ENCODE measurements around the gene GPR39. TPM values are rescaled to one million over a fixed set of nuclear protein-coding genes. Genes with fewer than 3 reads are reported as not detected.

GPR39 gene
- total RNA-seq, 2 donors from 2014 or later = 12.3 to 14.6 TPM

DNA sequence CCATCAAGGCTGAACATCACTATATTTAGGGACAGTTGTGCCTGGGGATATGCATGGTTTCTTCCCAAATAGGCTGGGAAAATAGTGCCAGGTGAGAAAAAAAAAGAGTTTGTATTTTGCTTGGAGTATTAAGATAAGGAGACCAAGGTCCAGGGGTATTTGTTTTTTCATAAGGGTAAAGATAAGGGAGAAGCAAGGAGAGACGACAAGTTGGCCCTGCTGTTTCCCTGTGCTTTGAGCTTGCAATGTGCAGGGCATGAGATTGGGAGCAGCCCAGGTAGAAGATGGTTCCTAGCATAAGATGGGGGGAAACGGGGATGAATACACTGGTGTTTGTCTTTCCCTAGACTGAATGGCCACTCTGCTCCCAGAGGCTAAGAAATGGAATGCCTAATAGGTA lies 8.8 kb upstream of the GPR39 start:
- TF ChIP-seq, protein P1, sequence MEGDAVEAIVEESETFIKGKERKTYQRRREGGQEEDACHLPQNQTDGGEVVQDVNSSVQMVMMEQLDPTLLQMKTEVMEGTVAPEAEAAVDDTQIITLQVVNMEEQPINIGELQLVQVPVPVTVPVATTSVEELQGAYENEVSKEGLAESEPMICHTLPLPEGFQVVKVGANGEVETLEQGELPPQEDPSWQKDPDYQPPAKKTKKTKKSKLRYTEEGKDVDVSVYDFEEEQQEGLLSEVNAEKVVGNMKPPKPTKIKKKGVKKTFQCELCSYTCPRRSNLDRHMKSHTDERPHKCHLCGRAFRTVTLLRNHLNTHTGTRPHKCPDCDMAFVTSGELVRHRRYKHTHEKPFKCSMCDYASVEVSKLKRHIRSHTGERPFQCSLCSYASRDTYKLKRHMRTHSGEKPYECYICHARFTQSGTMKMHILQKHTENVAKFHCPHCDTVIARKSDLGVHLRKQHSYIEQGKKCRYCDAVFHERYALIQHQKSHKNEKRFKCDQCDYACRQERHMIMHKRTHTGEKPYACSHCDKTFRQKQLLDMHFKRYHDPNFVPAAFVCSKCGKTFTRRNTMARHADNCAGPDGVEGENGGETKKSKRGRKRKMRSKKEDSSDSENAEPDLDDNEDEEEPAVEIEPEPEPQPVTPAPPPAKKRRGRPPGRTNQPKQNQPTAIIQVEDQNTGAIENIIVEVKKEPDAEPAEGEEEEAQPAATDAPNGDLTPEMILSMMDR (IDR thresholded peaks at IDR 0.05) = no peak
- Histone ChIP-seq H3K27ac (no peak overlapping the region), H3K9me3 (no peaks in the 10 kb centered on the region), H3K4me3 (no peak overlapping the region), H3K4me1 (no peaks in the 10 kb centered on the region), H3K27me3 (no peaks in the 10 kb centered on the region), H3K36me3 (no peaks in the 10 kb centered on the region), H3K9ac (ENCODE audit: low read depth in 2 of 2, low read length in 2 of 2) (no peak overlapping the region)
- intact Hi-C loops (cut with DNase I) = no loop called here
- DNase-seq = no peak

DNA sequence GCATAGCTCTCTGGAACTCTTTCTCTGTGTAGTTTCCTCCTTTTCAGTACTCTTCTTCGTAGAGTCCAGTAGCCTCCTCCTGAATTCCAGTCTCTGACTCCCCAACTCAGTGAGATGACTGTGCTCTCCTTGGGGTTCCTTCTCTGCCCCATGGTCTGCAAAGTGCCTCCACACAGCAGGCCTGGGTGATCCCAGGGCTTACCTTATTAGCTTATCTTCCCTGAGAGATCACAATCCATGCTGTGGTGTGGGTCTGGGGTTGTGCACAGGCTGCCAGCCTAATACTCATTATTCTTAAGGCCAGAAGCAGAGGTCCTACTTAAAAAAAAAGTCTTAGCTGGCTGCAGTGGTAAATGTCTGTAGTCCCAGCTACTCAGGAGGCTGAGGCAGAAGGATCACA lies 4.6 kb upstream of the GPR39 start:
- Histone ChIP-seq H3K36me3 (no peaks in the 10 kb centered on the region), H3K9ac (ENCODE audit: low read depth in 2 of 2, low read length in 2 of 2) (no peak overlapping the region), H3K27ac (no peak overlapping the region), H3K9me3 (no peaks in the 10 kb centered on the region), H3K4me1 (no peaks in the 10 kb centered on the region), H3K27me3 (no peaks in the 10 kb centered on the region), H3K4me3 (no peak overlapping the region)
- intact Hi-C loops (cut with DNase I) = no loop called here
- TF ChIP-seq, protein P1 (IDR thresholded peaks at IDR 0.05) = no peak
- no peak for DNase-seq

DNA sequence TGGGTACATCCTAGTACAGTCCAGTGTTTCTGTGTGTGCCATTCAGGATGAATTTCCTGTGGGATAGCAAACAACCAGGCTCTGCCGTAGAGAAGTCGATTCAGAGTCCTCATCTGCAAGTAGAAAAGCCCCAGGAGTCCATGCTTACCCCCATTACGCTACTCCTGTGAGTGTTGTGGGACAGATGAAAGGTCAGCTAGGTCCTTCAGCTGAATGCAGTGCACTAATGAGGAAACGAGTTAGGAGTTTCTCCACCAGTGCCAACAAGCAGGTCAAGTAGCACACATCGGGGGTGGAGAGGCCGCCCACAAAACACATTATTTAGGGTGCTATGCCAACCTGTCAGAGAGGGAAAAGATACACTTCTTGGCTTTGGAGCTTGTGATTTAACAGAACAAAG lies 2.5 kb upstream of the GPR39 start:
- intact Hi-C loops (cut with DNase I) = no loop called here
- H3K4me1 ChIP-seq = no peaks in the 10 kb centered on the region
- H3K9ac ChIP-seq (ENCODE audit: low read depth in 2 of 2, low read length in 2 of 2) = no peak overlapping the region
- no peaks in the 10 kb centered on the region for H3K36me3 ChIP-seq
- peak; percentile 24 for DNase-seq
- no peak overlapping the region for H3K27ac ChIP-seq
- H3K4me3 ChIP-seq = no peak overlapping the region
- no peaks in the 10 kb centered on the region for H3K27me3 ChIP-seq
- H3K9me3 ChIP-seq = no peaks in the 10 kb centered on the region
- TF ChIP-seq, protein P1 (IDR thresholded peaks at IDR 0.05) = no peak

DNA sequence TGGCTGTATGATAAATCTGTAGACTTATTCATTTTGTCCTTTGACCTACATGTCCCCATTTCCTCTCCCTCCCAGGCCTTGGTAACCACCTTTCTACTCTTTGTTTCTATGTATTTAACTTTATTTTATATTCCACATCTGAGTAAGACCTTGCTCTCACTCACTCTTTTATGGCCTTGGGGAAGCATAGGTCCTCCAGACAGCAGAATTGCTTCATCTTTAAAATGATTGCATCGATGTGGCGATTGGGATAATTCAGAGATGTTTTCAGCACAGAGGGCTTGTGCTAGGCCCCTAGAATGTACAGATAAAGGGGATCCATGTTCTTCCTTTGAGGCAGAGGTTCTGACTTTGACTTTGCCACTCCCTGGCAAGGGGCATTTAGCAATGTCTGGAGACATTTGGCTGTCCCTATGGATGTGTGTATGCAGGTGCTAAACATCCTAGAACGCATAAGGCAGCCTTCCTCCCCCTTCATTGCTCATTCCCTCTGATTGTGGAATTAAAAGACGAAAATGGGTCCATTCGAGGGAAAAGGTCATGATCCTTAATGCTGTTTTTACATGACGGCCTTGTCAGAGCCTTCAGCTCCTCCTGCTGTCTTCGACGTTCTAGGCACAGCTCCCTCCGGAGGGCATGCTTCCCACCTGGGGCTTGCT lies 1.2 kb upstream of the GPR39 start:
- no peaks in the 10 kb centered on the region for H3K36me3 ChIP-seq
- intact Hi-C loops (cut with DNase I) = no loop called here
- no peaks in the 10 kb centered on the region for H3K9me3 ChIP-seq
- peak overlapping the region; percentile 71 to 84 for H3K9ac ChIP-seq (ENCODE audit: low read depth in 2 of 2, low read length in 2 of 2)
- H3K4me1 ChIP-seq = no peaks in the 10 kb centered on the region
- DNase-seq = peak; percentile 33
- H3K27me3 ChIP-seq = no peaks in the 10 kb centered on the region
- TF ChIP-seq, protein P1 (IDR thresholded peaks at IDR 0.05) = no peak
- peak overlapping the region; percentile 93 for H3K27ac ChIP-seq
- peak overlapping the region; percentile 44 for H3K4me3 ChIP-seq

DNA sequence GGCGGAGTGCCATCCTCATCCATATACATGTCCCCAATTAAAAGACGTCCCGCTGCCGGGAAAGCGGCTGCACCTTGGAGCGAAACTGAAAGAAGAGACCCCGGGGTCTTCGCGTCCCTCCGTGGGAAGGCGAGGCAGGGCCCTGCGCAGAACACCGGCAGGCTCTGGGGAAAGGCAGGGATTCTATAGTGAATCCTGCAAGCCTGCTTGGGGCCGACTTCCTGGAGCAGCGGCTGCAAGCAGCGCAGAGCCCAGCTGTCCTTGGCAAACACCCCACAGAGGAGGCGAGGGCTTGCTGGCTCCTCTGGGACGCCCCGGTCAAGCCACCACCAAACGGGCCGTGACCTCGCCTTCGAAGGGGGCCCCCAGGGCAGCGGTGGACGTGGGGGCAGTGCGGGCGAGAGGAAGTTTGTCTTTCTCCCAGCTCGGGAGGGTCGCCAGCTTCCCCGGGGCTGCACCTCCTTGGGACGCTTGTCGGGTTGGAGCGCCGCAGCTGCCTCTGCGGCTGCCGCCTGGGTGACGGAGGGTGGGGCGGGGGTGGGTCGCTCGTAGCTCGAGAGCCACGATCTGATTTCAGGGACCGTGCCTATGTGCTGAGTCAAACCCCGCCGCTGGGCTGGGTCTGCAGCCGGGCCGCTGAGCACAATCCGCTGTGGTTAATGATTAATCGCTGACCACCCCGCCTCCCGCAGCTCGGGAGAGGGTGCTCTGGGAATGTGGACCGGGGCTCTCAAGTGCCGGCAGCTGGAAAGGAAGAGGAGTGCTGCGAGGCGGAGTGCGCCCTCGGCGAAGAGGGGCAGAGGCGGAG lies 486 bp upstream of the GPR39 start:
- Histone ChIP-seq H3K36me3 (no peaks in the 10 kb centered on the region), H3K9me3 (no peaks in the 10 kb centered on the region), H3K4me1 (no peaks in the 10 kb centered on the region), H3K27ac (peak overlapping the region; percentile 93), H3K27me3 (no peaks in the 10 kb centered on the region), H3K9ac (ENCODE audit: low read depth in 2 of 2, low read length in 2 of 2) (peak overlapping the region; percentile 71 to 84), H3K4me3 (peak overlapping the region; percentile 44)
- peak; percentile 93 for DNase-seq
- TF ChIP-seq, protein P1 (IDR thresholded peaks at IDR 0.05) = no peak
- intact Hi-C loops (cut with DNase I) = no loop called here

Data from colonic mucosa (tissue), 4 donors.